GM21737 (cell line): ENCODE results near the gene DIABLO.
"Not testable (repeated sequence)": the region's sequence is repeated elsewhere in the genome, so short reads cannot be mapped to it uniquely, and the experiment has no call there.

Source experiments
- ATAC-seq: cut with Tn5 transposase; IDR thresholded peaks from one replicate; pipeline ENCODE4 v1.9.1; 2021; ENCODE audit warnings: mild to moderate bottlenecking, moderate library complexity; ENCODE audit not compliant: unreplicated experiment

DIABLO gene

GRCh38 chr12:122190842-122191668 is 34.8 kb downstream of the DIABLO start:
- ATAC-seq: no peak

- ATAC-seq: no peak
These were observed 36.0 kb downstream of the DIABLO start for GRCh38 chr12:122189626-122190475.

- ATAC-seq: no peak
These were observed 38.4 kb downstream of the DIABLO start for GRCh38 chr12:122187466-122187865.

GRCh38 chr12:122185494-122186082 is 40.3 kb downstream of the DIABLO start:
- ATAC-seq: no peak

GRCh38 chr12:122185079-122185478 is 40.8 kb downstream of the DIABLO start:
- ATAC-seq: no peak

- no peak for ATAC-seq
These were observed 41.3 kb downstream of the DIABLO start for GRCh38 chr12:122184517-122184916.

GRCh38 chr12:122183588-122183940 is 42.3 kb downstream of the DIABLO start:
- no peak for ATAC-seq

- ATAC-seq: no peak
These were observed 42.8 kb downstream of the DIABLO start, which contains the start of gene LRRC43 for GRCh38 chr12:122182887-122183587. Gene LRRC43, plus strand, starts transcription at chr12:122183123. Its CDS starts 22 bp downstream, at chr12:122183145.

- ATAC-seq: not testable (repeated sequence)
These were observed 49.4 kb downstream of the DIABLO start for GRCh38 chr12:122176473-122176872.

GRCh38 chr12:122174155-122174845 is 51.6 kb downstream of the DIABLO start, which contains the start of gene IL31:
Gene IL31, minus strand, starts transcription at chr12:122174221. Its CDS starts 49 bp downstream, at chr12:122174172.
- ATAC-seq: no peak

GRCh38 chr12:122172262-122172939 is 53.5 kb downstream of the DIABLO start:
- no peak for ATAC-seq

GRCh38 chr12:122171399-122171798 is 54.5 kb downstream of the DIABLO start:
- no peak for ATAC-seq

GRCh38 chr12:122168492-122168891 is 57.4 kb downstream of the DIABLO start:
- ATAC-seq: no peak

GRCh38 chr12:122167356-122167925 is 58.4 kb downstream of the DIABLO start:
- no peak for ATAC-seq

GRCh38 chr12:122166422-122167349 is 59.2 kb downstream of the DIABLO start:
- ATAC-seq: no peak

- no peak for ATAC-seq
These were observed 62.9 kb downstream of the DIABLO start for GRCh38 chr12:122162976-122163375.

GRCh38 chr12:122161682-122162081 is 64.2 kb downstream of the DIABLO start:
- no peak for ATAC-seq

GRCh38 chr12:122160761-122161160 is 65.1 kb downstream of the DIABLO start:
- ATAC-seq: no peak
